HG03280 (cell line): ENCODE data around the gene OPA1.
"Not testable (repeated sequence)": the region's sequence is repeated elsewhere in the genome, so short reads cannot be mapped to it uniquely, and the experiment has no call there.

Experiments
- ATAC-seq: cut with Tn5 transposase; IDR thresholded peaks from one replicate; pipeline ENCODE4 v1.9.1; 2021; ENCODE audit warnings: mild to moderate bottlenecking, moderate library complexity; ENCODE audit not compliant: unreplicated experiment

Gene OPA1

DNA sequence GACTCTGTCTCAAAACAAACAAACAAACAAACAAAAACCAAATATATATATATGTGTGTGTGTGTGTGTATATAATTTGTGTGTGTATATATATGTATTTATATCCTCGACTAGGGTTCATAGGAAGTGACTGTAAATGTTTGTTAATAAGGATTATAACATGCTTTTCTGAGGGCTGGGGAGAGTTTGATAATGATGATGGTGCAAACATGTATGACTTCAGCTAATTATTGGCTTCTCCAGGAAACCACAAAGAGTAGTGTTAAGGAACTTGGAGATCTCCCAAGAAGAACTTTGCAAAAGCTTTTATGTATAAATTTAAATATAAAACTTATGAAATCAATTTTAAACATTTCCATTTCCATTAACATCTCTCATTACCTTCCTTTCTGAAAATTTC lies 3.9 kb upstream of the OPA1 start:
- ATAC-seq: no peak

GRCh38 chr3:193589616-193590015 lies 3.4 kb upstream of the OPA1 start:
- no peak for ATAC-seq

DNA sequence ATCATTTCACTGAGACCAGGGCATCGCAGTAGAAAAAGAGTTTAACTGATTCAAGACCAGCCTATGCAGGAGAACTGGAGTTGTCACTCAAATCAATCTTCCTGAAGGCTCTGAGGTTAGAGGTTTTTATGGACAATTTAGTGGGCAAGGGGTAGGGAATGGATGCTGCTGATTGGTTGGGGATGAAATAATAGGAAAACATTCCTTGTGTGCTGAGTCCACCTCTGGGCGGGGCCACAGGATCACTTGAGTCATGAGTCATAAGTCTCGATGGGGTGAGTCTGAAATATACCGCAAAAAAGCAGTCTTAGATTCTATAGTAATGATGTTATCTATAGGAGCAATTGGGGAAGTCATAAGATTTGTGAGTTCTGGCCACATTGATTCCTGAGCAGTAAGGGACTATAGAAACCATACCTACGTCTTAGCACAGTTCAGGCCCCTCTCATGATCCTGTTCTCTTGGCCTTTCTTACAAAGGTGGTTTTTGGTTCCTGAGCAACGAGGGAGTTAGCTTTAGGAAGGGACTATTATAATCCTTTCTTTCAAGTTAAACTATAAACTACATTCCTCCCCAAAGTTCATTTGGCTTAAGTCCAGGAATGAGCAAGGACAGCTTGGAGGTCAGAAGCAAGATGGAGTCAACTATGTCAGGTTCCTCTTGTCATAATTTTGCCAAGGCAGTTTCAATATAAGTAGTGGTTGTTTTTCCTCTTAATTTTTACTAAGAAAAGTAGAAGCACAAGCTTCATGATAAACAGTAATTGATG lies 2.7 kb upstream of the OPA1 start:
- no peak for ATAC-seq

DNA sequence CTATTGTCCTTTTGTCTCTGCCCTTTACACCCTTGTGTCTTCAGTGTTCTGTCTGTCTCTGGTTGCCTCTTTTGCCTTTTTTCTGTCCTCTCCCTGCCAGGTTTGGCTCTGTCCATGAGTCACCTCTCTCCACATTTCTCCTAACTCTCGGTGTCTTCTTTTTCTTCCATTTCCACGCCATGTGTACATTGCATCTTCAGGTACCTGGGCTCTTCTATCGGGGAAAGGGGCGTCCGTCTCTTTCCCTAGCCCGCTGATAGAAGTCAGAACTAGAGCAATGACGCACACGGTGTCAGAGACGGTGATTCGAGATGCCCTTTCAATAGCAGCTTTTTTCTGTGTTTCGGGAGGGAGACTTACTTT lies 641 bp downstream of the OPA1 start:
- peak; percentile 21 for ATAC-seq

DNA sequence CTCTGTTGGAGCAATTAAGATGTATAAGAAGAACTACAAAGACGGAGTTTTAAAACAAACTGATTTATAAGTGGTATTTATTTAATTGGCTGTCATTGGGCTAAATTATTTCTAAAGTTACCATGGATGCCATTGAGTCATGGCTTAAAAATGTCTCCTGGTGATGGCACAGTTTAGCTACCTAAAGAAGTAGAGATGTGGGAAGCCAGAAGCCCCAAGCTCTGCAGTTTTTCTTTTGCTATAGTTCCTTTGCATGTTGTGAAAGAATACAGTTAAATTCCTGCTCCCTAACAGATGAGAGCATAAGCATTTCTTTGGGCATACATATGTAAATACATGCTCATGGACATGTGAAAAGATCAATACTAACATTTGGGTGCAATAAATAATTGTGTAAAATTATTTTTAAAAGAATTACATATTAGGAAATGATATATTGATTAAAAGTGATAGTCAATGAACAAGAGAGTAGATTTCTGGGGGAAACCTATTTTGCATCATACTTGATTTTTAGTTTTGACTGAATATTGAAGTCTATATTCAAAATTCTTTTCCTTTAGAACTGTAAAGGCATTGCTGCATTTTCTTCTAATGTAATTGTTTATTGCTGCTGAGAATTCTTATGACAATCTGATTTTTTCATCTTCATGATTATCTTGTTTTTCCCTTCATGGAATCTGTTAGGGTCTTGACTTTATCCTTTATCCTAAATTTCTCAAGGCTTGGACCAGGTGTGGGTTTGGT lies 2.1 kb downstream of the OPA1 start:
- ATAC-seq: no peak

GRCh38 chr3:193595939-193596487 lies 3.0 kb downstream of the OPA1 start:
- ATAC-seq: no peak

- ATAC-seq: no peak
These were observed 5.2 kb downstream of the OPA1 start for GRCh38 chr3:193598202-193598601.

GRCh38 chr3:193599393-193599792 lies 6.4 kb downstream of the OPA1 start:
- no peak for ATAC-seq

DNA sequence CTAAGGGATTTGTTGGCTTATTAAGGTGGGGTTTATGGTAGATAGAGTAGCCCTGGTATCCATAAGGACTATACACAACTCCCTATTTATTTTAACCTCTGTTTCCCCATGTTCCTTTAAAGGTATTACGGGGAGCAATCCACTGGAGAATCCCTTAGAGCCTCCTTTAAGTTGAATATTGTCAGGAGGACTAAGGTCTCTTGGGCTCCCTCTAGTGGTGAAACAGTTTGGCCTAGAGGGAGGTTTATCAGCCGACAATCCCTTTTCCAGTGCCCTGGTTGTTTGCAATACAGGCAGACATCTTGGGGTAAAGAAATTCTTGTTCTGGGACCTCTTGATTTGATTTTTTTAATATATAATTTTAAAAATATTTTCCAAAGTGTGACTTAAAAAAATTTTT lies 12.9 kb downstream of the OPA1 start:
- peak; percentile 65 for ATAC-seq

- not testable (repeated sequence) for ATAC-seq
These were observed 13.9 kb downstream of the OPA1 start for GRCh38 chr3:193606892-193607291.

GRCh38 chr3:193610516-193610915 lies 17.5 kb downstream of the OPA1 start:
- not testable (repeated sequence) for ATAC-seq

GRCh38 chr3:193614430-193614829 lies 21.4 kb downstream of the OPA1 start:
- ATAC-seq: no peak

DNA sequence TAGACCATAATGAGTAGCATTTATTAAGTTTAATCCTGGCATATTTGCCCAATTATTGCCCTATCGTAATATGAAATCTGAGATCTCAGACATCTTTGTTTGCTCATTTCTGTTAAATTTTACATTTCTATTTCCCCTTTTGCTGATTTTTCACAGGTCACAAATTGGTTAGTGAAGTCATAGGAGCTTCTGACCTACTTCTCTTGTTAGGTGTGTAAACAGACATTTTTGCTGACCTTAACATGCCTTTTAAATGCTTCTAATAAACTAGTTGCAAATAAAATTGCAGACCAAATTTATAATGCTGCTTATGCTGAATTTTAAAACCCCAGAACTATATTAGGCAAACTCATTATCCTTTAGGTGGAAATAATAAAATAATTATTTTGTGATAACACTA lies 24.6 kb downstream of the OPA1 start:
- no peak for ATAC-seq

DNA sequence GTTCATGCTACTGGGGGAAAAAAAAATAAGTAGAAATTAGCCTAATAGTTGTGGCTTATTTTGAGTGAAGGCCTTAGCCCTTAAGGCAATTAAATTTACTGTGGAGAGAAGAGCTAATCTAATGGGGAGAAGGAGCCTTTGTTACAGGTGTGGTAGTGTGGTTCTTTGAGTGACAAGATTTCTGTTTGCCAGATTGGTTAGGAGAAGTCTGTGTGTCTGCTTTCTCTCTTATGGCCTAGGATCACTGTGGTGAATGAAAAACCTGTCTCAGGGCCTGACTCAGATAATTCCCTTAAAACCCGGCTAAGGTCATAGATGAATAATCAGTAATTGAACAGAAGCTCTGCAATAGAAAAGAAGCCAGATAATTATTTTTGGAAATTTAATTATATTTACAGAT lies 27.0 kb downstream of the OPA1 start:
- no peak for ATAC-seq

GRCh38 chr3:193620650-193621049 lies 27.6 kb downstream of the OPA1 start:
- ATAC-seq: peak; percentile 83

GRCh38 chr3:193621127-193621526 lies 28.1 kb downstream of the OPA1 start:
- ATAC-seq: peak; percentile 14

DNA sequence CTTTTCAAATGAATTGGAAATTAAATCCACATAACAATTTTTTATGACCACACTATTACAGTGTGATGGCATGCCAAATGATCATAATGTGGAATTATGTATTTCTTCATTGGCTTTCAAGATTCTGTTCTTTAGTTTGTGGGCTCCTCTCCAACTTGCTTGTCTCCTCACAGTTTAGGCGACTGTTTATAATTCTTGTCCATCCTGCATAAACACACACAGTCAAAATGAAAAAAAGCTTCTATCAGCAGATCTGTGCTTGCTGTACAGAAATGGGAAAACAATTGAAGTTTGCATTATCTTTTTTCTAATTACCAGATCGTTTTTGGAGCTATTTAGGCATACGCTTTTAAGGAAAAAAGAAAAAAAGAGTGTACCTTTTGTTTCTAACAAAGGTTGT lies 37.0 kb downstream of the OPA1 start:
- ATAC-seq: no peak

DNA sequence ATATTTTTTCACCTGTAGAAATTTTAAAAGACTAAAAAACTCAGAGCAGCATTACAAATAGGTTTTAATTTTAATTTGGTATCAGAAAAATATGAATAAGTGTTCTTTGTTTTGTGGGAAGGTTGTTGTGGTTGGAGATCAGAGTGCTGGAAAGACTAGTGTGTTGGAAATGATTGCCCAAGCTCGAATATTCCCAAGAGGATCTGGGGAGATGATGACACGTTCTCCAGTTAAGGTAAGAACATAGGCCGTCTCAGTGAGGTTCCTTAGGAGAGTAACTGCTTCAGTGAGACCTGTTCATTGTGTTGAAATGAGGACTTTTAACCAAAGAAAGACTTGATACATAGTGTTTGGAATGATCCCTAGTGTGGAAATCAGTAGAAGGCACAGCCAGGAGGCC lies 44.8 kb downstream of the OPA1 start:
- no peak for ATAC-seq

- no peak for ATAC-seq
These were observed 45.8 kb downstream of the OPA1 start for GRCh38 chr3:193638833-193639232.

DNA sequence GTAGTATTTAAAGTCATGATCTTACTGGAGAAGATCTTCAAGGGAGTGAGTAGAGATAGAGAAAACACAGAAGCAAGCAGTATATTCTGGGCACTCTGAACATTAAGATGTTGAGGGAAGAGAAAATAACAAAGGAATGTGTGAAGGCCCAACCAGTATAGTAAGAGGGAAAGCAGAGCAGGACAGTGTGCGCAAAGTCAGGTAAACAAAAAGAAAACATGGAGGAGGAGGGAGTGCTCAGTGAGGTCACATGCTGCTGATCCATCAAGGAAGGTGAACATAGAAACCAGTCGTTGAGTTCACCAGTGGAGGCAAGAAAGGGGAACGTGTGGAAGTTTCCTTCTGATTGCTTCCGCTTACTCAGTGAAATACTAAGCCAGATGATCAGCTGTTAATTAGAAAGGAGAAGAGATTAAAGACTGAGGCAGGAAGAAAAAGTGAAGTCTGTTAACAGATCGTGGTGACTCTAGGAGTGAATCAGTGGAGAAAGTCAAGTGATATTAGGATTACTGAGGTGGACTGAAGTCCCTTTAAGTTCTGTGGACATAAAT lies 47.2 kb downstream of the OPA1 start:
- ATAC-seq: no peak

DNA sequence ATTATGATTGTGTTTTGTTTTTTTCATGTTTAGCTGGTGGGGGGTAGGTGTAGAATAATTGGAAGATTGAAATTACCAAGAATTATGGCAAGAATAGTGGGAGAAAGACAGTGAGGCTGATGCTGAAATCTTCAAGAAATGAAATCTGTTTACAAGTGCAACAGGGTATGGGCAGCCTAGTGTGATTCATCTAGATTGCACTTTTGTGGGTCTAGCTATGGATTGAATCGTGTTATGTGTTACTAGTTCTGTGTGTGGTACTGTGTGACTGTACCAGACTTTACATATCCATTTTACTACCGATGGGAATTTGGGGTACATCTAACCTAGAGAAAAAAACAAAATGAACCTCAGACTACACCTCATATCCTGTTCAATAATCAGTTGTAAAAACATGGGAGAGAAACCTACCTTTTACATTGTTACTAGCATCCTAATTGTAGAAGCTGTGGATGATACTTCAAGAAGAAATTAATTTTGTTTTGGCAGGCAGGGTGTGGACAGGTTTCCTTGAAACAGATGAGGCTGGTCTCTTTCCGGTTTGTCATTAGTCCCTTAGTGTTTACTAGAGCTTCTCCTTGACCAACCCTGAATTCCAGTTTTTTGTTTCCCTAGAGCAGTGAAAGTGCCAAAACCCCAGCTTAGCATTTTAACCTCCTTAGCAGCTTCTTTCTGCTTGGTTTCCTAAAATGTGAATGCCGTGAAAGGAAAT lies 47.9 kb downstream of the OPA1 start:
- no peak for ATAC-seq
